IMR-90 (cell line): ENCODE measurements around the gene TALDO1. TPM values are rescaled to one million over a fixed set of nuclear protein-coding genes. Genes with fewer than 3 reads are reported as not detected.

Experiments used
- ATAC-seq: fragments of 200-7000 bp; cut with Tn5 transposase; 2 replicates; pipeline ENCODE4 v1.9.1; 2020; ENCODE audit warnings: low read depth, mild to moderate bottlenecking, moderate library complexity
- BruUV-seq: library from RNA; stranded (reverse); fragments of 400-500 nt; replicated peaks from 2 replicates; lab custom pipeline; 2021; lab: Mats Ljungman, UMichigan
- CTCF ChIA-PET: fragments of 300-600 bp; formaldehyde crosslinking; extraction: SDS; loops from one replicate; lab custom pipeline; 2021; ENCODE audit warnings: antibody characterized with exemption; lab: Yijun Ruan, JAX
- POLR2A ChIA-PET: fragments of 300-600 bp; sonication (Branson Sonifier 250); formaldehyde crosslinking; loops from one replicate; lab custom pipeline; 2022; ENCODE audit warnings: antibody characterized with exemption; ENCODE audit not compliant: unreplicated experiment; lab: Charles Lee
- DNase-seq: peaks from one replicate; pipeline ENCODE4 v3.0.0; 2013
- H2AFZ ChIP-seq: replicated peaks from 2 replicates; pipeline ENCODE3; 2013; ENCODE audit warnings: low read length, mild to moderate bottlenecking; ENCODE audit not compliant: poor library complexity
- H2AK5ac ChIP-seq: 2 replicates; pipeline ENCODE4 v1.6.1; 2013; ENCODE audit warnings: low read depth, low read length, inconsistent platforms
- H2AK9ac ChIP-seq: replicated peaks from 2 replicates; pipeline ENCODE3; 2013; ENCODE audit warnings: mild to moderate bottlenecking, low read depth, low read length, moderate library complexity; ENCODE audit not compliant: poor library complexity
- H2BK120ac ChIP-seq: 2 replicates; pipeline ENCODE4 v1.6.1; 2013; ENCODE audit warnings: low read depth, low read length, inconsistent platforms
- H2BK15ac ChIP-seq: 3 replicates; pipeline ENCODE4 v1.6.1; 2013; ENCODE audit warnings: low read depth, low read length, inconsistent platforms
- H2BK20ac ChIP-seq: 2 replicates; pipeline ENCODE4 v1.6.1; 2013; ENCODE audit warnings: low read depth, mild to moderate bottlenecking, inconsistent platforms, low read length, moderate library complexity
- H2BK5ac ChIP-seq: 2 replicates; pipeline ENCODE4 v1.6.1; 2013; ENCODE audit warnings: mild to moderate bottlenecking, low read depth, low read length, inconsistent platforms; ENCODE audit not compliant: poor library complexity, severe bottlenecking
- H3K14ac ChIP-seq: replicated peaks from 2 replicates; pipeline ENCODE4 v1.6.1; 2013; ENCODE audit warnings: low read depth, low read length, inconsistent platforms
- H3K18ac ChIP-seq: 2 replicates; pipeline ENCODE4 v1.6.1; 2013; ENCODE audit warnings: low read depth, low read length, control low read depth
- H3K23ac ChIP-seq: 2 replicates; pipeline ENCODE4 v1.6.1; 2013; ENCODE audit warnings: low read depth, low read length, inconsistent platforms
- H3K27ac ChIP-seq: 2 replicates; pipeline ENCODE4 v1.5.1; 2013; ENCODE audit warnings: mild to moderate bottlenecking, control low read depth, low read length; ENCODE audit not compliant: insufficient read depth
- H3K27me3 ChIP-seq: 2 replicates; pipeline ENCODE4 v1.6.1; 2013; ENCODE audit warnings: low read length; ENCODE audit not compliant: control insufficient read depth, insufficient read depth
- H3K36me3 ChIP-seq: 2 replicates; pipeline ENCODE4 v1.6.1; 2013; ENCODE audit warnings: low read length, mixed read lengths; ENCODE audit not compliant: control insufficient read depth, insufficient read depth
- H3K4ac ChIP-seq: 2 replicates; pipeline ENCODE4 v1.6.1; 2013; ENCODE audit warnings: low read depth, low read length, inconsistent platforms
- H3K4me1 ChIP-seq: 2 replicates; pipeline ENCODE4 v1.6.1; 2013; ENCODE audit warnings: low read length, mixed read lengths; ENCODE audit not compliant: control insufficient read depth, insufficient read depth
- H3K4me2 ChIP-seq: 2 replicates; pipeline ENCODE4 v1.6.1; 2013; ENCODE audit warnings: low read depth, mild to moderate bottlenecking, control low read depth, low read length, moderate library complexity
- H3K4me3 ChIP-seq: 2 replicates; pipeline ENCODE4 v1.5.1; 2013; ENCODE audit warnings: low read depth, mild to moderate bottlenecking, control low read depth, low read length, moderate library complexity; ENCODE audit not compliant: insufficient read depth
- H3K56ac ChIP-seq: 2 replicates; pipeline ENCODE4 v1.6.1; 2013; ENCODE audit warnings: low read length, inconsistent platforms; ENCODE audit not compliant: insufficient read depth; ENCODE audit errors: extremely low read depth
- H3K79me1 ChIP-seq, 2 experiments: 2 replicates each; pipeline ENCODE4 v1.6.1; 2013; ENCODE audit warnings: low read length in 2 of 2, inconsistent platforms in 1 of 2, low read depth in 1 of 2
- H3K9ac ChIP-seq: 2 replicates; pipeline ENCODE4 v1.6.1; 2013; ENCODE audit warnings: low read depth, low read length, control low read depth
- H3K9me1 ChIP-seq: 2 replicates; pipeline ENCODE4 v1.6.1; 2013; ENCODE audit warnings: low read length, inconsistent platforms; ENCODE audit not compliant: insufficient read depth
- H3K9me3 ChIP-seq: 2 replicates; pipeline ENCODE4 v1.6.1; 2013; ENCODE audit warnings: low read length; ENCODE audit not compliant: control insufficient read depth, insufficient read depth
- H4K20me1 ChIP-seq: 2 replicates; pipeline ENCODE4 v1.6.1; 2013; ENCODE audit warnings: low read length, inconsistent platforms; ENCODE audit not compliant: insufficient read depth
- H4K5ac ChIP-seq: 2 replicates; pipeline ENCODE4 v1.6.1; 2013; ENCODE audit warnings: mild to moderate bottlenecking, low read depth, low read length, control low read depth
- H4K8ac ChIP-seq, 2 experiments: 2 replicates each; pipeline ENCODE4 v1.6.1; 2013; ENCODE audit warnings: low read depth in 2 of 2, low read length in 2 of 2, control low read depth in 1 of 2, inconsistent platforms in 1 of 2
- H4K91ac ChIP-seq: 2 replicates; pipeline ENCODE4 v1.6.1; 2013; ENCODE audit warnings: low read depth, low read length, inconsistent platforms; ENCODE audit not compliant: insufficient read depth
- BHLHE40 ChIP-seq: fragments of 150-350 bp; IDR thresholded peaks from 2 replicates; pipeline ENCODE4 v1.6.1; 2016; ENCODE audit warnings: mild to moderate bottlenecking, low read depth, low read length
- MAFK ChIP-seq: IDR thresholded peaks from 2 replicates; pipeline ENCODE4 v1.6.1; 2012; ENCODE audit warnings: low read depth, low read length, improper control_type of control experiment
- NFE2L2 ChIP-seq: fragments of 150-350 bp; IDR thresholded peaks from 2 replicates; pipeline ENCODE4 v1.6.1; 2016; ENCODE audit warnings: low read depth, mild to moderate bottlenecking, low read length
- WGBS, 2 experiments: methylation state at CpG; one replicate each; pipeline versions ENCODE4 v1.1.5 to v1.1.7; 2013; ENCODE audit warnings: missing lambda C conversion rate in 2 of 2; ENCODE audit not compliant: insufficient read length in 1 of 2; ENCODE audit errors: extremely low coverage in 2 of 2; 5-methylcytosine and 5-hydroxymethylcytosine counted together
- dilution Hi-C: fragments of 300-500 bp; cut with HindIII; formaldehyde crosslinking; loops from one replicate; pipeline ENCODE4 v1.14.3; 2018; ENCODE audit warnings: low sequenced_read_pairs; ENCODE audit not compliant: unreplicated experiment
- in situ Hi-C: fragments of 300-500 bp; cut with MboI; formaldehyde crosslinking; loops from 3 replicates; pipeline ENCODE4 v1.14.3; 2019; ENCODE audit warnings: low sequenced_read_pairs, inconsistent platforms, mixed read lengths
- intact Hi-C: fragments of 100-400 bp; cut with micrococcal nuclease; formaldehyde crosslinking; loops from 2 replicates; pipeline ENCODE4 v1.10.0; 2022
- polyA plus RNA-seq, 3 experiments: library from polyadenylated mRNA; depleted of rRNA; stranded (reverse); fragments of >200 nt; gene quantifications; 2 replicates each; pipeline ENCODE4 v1.2.3, GENCODE V29; 2012; ENCODE audit warnings: low replicate concordance in 1 of 3
- total RNA-seq: library from RNA; depleted of rRNA; stranded (reverse); fragments of >200 nt; gene quantifications from 2 replicates; pipeline ENCODE4 v1.2.3, GENCODE V29; 2012

TALDO1 gene
- total and polyA plus RNA-seq, 2 of the 4 experiments (the other 2 are of a cell fraction) = 147 to 210 TPM

DNA sequence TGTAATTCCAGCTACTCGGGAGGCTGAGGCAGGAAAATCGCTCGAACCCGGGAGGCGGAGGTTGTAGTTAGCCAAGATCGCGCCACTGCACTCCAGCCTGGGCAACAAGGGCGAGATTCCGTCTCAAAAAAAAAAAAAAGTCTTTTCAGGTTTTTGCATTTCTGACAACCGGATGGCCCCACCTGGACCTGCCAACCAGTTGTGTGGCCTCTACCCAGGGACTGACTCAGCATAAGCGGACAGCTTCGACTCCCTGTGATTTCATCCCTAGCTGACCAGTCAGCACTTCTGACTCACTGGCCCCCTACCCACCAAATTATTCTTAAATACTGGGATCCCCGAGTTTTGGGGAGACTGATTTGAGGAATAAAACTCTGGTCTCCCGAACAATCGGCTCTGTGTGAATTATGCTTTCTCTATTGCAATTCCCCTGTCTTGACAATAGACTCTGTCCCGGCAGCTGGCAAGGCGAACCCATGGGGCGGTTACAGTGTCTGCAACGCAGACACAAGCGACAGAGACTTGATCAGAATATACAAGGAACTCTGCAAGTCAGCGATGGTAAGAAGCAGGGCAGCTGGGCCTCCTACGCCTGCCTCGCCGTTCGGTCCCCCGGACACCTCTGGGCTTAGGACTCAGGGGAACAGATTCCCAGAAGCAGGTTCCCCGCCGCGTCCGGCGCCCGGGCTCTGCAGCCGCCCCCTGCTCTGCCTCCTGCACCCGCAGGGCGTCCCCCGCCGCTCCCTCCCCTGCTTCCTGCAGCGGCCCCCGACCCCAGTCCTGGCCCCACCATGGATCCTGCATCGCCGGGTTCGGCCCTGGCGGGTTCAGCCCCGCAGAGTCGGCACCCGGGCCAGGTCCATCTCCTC lies 741 bp upstream of the TALDO1 start:
- intact Hi-C loops = loop anchor here (1.0 kb wide), 1 partner anchor 51 kb away; the partner anchor contains the start of genes DEAF1 and TMEM80
- Histone ChIP-seq H3K27me3 (no peaks in the 10 kb centered on the region), H3K23ac (peak overlapping the region; percentile 87), H2AFZ (peak overlapping the region; percentile 98), H4K91ac (no peak overlapping the region), H3K56ac (peak overlapping the region; percentile 33; the same call in 1 of the 2 replicates), H2BK15ac (no peak overlapping the region), H3K18ac (no peak overlapping the region), H3K4ac (no peak overlapping the region; the same call in 1 of the 2 replicates), H4K20me1 (peaks cover 28% of the 10 kb centered on the region), H2BK120ac (no peak overlapping the region), H3K9me1 (peaks cover 18% of the 10 kb centered on the region), H2BK20ac (no peak overlapping the region), H3K4me3 (peak overlapping the region; percentile 100), H2BK5ac (no peak overlapping the region), H3K4me1 (peaks cover 11% of the 10 kb centered on the region), H2AK9ac (peak overlapping the region; percentile 42), H3K27ac (peak overlapping the region; percentile 38; the same call in 1 of the 2 replicates), H3K9me3 (no peaks in the 10 kb centered on the region), H4K8ac (peak overlapping the region; percentile 39 to 57; a peak in 2 of 4 replicates), H3K79me1 (peaks cover 14 to 39% of the 10 kb centered on the region in 2 experiments; a peak in 3 of 4 replicates), H3K4me2 (peak overlapping the region; percentile 76), H2AK5ac (no peak overlapping the region), H3K36me3 (no peaks in the 10 kb centered on the region; the same call in 1 of the 2 replicates), H3K9ac (peak overlapping the region; percentile 65), H3K14ac (peak overlapping the region; percentile 45; the same call in 1 of the 2 replicates), H4K5ac (no peak overlapping the region)
- ChIA-PET POLR2A (no interaction called here), CTCF (interaction anchor here (0.6 to 1.9 kb wide), 3 partner anchors 9 to 512 kb away, joined by 3 to 5 read pairs (median 4); no protein-coding TSS in a partner anchor)
- in situ Hi-C loops = no loop called here
- TF ChIP-seq NFE2L2 (0 out of 2 replicates have a peak, but pooled peaks have one; percentile 9), MAFK (peak; percentile 76), BHLHE40 (no peak)
- DNase-seq (peak; percentile 24), ATAC-seq (peak; percentile 33)
- WGBS, 2 experiments = 6% methylated on average over 18 of the region's 46 CpGs; no CpG with 5 or more reads in 1 of the 2 experiments
- BruUV-seq = no TSS peak
- dilution Hi-C loops = no loop called here
